ENCODE data around the gene MYCL.
A peak's percentile ranks its signal among the peaks of the same experiment; 100 is the strongest.

MYCL gene, protein sequence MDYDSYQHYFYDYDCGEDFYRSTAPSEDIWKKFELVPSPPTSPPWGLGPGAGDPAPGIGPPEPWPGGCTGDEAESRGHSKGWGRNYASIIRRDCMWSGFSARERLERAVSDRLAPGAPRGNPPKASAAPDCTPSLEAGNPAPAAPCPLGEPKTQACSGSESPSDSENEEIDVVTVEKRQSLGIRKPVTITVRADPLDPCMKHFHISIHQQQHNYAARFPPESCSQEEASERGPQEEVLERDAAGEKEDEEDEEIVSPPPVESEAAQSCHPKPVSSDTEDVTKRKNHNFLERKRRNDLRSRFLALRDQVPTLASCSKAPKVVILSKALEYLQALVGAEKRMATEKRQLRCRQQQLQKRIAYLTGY

DNA sequence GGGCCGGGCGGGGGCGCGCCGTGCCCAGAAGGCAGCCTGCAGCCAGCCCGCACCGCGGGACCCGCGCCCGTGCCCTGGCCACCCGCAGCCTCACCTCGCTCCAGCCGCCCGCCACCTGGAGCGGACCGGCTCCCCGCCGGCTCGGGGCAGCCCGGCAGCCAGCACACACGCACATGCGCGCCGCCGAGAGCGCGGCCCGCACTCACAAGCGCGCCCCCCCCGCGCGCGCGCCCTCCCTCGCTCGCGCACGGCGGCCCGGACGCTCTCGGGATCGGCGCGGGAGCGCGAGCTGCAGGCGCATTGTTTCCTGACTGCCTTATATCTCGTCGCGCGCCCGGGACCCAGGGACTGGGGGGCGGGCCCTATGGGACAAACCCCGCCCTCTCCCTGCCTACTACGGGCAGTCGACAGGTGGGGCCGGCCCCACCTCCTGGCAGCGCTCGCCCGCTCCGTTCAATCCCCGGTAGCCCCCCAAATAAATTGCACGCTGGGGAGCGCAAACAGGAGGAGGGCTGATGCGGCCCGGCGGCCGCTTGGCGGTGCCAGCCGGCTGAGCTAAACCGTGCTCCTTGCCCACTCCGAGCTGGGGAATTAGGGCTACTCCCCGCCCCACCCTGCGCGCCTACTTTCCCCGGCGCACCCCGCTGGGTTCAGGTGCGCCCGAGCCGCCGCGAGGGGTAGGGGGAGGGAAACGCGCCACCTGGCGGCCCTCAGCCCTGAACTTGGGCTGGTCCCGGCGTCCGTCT lies at the start of gene MYCL:
Gene MYCL, minus strand, starts transcription at position 204 of the 746 bp plus-strand sequence. CDS start 483 bp downstream, outside the sequence.
- DNase-seq (ENCODE audit: low read depth) = no peak

DNA sequence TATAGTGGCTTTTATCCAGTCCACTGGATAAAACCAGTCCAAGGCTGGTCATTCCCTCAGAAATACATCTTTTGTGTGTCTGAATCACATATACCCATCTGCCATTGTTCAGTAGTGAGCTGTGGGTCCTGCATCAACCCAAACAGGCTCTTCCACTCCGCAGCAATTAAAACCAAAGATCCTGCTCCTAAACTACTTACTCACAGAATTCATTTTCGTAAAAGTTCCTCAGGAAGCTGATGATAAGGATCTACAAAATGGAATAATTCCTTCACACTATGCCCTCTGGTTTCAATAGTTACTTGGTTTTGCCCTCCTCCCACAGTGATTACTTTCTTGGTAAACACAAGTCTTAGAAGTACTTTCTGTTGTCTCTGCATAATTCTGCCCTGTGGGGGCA lies 48.2 kb upstream of the MYCL start:
- no peak for DNase-seq (ENCODE audit: low read depth)

DNA sequence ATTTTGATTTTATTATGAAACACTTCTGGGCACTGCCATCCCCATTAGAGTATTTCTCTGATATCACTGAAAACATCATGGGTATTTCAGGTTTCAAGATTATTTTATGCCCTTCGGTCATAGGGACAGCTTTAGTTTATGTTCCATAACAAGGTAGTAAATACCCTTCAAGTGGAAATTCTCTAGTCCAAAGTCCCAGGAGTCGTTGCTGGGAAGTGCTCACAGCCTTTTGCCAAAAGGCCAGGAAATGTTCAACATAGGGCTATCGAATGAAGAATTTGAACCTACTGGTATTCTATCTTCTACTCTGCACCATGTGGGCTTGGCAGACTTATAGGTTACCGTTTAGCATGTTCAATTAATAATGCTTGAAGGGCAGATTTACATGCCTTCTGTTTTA lies 45.5 kb upstream of the MYCL start:
- no peak for DNase-seq (ENCODE audit: low read depth)

DNA sequence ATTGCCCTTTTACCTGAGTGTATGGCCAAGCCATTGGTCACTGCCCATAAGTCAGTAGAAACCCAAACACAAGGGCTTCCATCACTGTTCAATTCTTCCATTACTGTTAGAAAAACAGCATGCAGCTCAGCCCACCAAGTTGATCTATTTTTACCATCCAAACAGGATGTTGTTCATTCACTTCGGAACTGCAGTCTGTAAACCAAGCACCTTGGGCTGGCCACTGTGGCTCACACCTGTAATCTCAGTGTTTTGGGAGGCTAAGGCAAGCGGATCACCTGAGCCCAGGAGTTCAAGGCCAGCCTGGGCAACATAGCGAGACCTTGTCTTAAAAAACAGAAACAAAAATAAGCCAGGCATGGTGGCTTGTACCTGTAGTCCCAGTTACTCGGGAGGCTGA lies 44.5 kb upstream of the MYCL start:
- DNase-seq (ENCODE audit: low read depth) = no peak

DNA sequence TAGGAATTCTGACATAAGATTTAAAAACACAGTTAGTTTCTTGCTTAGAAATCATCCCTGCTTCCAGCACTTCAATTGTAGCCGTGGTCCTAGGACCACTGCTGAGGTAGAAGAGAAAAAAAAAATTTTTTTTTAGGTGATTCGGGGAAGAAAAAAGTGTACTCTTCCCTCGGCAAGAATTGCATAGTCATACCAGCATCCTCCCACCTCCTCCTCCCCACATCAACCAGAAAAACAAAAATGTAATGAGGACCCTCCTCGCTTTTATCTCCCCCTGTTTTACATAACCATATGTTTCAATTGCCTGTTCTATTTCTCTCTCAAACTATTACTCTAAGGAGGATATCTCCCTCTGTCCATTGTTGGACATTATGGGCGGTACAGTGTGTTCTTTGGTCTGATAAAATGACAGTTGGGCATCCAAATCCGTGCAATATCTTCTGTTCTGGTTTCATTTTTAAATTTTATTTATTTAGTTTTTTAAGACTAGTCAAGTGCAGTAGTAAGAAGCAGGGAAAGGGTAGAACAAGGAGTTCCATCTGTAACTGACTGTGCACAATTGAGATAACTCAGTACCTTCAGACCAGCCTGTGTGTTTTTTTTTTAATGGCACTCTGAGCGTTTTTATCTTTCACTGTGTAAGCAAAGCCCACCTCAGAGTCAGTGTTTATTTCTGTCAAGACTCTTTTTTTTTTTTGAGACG lies 42.8 kb upstream of the MYCL start:
- no peak for DNase-seq (ENCODE audit: low read depth)

DNA sequence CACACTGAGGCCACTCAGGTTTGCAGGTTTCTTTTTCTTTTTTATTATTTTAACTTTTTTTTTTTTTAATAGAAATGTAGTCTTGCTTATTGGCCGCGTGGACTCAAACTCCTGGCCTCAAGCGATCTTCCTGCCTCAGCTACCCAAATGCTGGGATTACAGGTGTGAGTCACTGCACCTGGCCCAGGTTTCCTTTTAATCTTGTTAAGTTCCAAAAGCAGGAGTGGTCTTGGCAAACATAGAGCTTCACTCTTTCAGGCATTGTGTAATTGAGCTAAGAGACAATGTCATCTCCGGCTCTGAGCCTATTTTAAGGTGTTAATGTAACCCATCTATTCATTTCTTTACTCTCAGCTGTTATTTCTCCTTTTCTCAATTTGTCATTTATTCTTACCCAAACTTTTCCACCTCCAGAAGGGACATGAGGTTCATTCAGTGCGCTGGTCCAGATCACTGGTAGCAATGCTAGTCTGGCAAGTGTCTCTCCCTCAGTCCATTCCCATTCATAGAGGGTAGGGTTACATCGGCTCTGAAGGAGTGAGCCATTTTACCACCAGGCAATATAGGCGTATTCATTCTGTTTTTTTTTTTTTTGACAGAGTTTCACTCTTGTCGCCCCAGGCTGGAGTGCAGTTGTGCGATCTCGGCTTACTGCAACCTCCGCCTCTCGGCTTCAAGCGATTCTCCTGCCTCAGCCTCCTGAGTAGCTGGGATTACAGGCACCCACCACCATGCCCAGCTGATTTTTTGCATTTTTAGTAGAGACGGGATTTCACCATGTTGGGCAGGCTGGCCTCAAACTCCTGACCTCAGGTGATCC lies 42.0 kb upstream of the MYCL start:
- DNase-seq (ENCODE audit: low read depth) = no peak

DNA sequence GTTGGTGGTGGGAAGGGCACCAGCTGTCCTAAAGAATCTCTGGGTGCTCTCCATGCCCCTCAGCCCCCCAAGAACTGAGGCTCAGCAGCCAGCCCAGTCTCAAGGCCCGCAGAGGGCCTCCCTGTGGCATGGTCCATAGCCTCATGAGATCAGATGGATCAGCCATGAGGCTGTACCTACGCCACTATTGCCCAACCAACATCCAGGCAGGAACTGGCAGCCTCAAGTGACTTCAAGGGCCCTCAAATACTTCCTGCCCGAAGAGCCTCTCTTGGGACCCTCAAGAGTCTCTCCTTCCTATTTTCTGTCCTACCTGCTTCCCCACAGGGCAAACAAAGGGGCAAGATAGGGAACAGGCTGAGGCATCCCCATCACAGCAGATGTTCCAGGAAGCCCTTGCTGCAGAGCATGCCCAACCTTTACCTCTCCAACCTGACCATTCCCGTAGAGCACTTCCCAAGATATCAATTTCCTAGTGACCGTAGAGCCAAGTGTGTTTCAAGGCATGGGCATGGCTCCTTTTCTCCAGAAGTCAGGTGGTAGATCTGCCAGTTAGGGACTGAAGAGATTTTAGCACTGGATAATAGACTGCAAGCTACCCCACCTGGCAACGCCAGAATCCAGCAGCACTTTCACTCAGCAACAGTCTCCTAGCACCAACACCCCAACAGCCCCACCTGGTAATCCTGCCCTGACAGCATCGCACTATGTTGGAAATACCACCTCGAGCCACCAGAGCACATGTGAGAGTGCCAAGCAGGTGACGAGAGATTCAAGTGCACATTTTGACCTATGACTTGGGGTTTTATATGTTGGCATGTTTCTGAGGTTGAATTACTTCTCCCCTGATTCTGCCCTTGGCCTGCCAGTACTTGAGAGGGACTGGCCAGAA lies 39.5 kb upstream of the MYCL start:
- no peak for DNase-seq (ENCODE audit: low read depth)

DNA sequence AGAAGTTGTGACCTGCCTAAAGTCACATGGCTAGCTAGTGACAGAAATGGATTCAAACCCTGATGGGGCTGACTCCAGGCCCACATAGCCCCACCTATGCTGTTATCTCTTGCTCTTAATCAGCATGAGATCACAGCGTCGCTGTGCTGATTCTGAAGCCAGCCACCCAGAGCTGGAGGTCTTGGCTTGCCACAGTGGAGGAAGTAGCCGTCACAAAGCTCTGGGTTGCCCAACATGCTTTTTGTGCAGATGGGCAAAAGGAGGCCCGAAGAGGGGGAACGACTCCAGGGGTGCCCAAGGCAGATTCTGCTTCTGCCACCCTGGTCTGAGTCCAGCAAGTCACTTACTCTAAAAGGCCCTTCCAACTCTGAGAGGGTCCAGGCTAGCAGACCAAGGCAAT lies 38.5 kb upstream of the MYCL start:
- DNase-seq (ENCODE audit: low read depth) = no peak

DNA sequence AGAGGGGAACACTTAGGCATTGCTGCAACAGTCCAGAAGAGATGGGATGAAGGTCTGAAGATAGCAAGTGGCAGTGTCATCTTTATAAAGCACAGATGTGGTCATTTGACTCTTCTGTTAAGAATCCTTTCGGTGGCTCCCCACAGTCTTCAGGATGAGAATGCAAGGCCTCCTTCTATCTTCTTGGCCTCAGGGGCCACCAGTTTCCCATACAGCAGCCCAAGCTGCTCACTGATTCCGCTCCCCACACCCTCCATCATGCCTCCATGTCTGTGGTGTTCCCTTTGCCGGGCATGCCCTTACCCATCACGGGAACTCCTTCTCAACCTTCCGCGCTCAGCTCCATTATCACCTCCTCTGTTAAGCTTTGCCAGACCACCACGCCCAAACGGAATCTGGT lies 37.1 kb upstream of the MYCL start:
- no peak for DNase-seq (ENCODE audit: low read depth)

DNA sequence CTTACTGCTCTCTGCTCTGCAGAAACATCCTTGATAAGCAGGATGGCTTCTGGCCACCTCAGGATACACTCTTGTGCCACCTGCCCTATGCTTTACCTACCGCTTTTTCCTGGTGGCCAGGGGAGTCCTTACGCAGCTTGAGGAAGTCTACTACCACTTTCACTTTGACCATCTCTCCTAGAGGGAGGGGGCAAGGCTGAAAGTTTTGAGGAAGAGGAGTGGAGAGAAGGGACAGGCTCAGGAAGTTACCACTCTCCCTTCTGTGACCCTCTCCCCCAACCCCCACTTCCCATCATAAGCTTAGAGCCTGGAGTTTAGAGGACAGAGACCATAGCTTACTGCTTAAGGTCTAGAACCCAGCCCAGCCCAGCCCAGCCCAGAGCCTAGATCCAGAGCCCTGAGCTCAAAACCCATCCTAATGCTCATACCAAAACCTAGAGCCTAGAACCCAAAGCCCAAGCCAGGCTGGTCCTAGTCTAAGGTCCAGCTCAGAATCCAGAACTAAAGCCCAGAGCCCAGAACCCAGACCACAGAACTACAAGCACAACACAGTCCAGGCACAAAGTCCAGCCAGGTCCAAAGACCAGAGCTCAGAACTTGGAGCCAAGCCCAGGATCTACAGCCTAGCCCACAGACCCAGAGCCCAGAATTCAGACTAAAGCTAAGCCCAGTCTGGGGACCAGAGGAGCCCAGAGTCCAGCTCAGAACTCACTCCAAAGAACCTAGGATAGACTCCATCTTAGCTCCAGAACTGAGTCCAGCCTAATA lies 35.2 kb upstream of the MYCL start:
- no peak for DNase-seq (ENCODE audit: low read depth)

DNA sequence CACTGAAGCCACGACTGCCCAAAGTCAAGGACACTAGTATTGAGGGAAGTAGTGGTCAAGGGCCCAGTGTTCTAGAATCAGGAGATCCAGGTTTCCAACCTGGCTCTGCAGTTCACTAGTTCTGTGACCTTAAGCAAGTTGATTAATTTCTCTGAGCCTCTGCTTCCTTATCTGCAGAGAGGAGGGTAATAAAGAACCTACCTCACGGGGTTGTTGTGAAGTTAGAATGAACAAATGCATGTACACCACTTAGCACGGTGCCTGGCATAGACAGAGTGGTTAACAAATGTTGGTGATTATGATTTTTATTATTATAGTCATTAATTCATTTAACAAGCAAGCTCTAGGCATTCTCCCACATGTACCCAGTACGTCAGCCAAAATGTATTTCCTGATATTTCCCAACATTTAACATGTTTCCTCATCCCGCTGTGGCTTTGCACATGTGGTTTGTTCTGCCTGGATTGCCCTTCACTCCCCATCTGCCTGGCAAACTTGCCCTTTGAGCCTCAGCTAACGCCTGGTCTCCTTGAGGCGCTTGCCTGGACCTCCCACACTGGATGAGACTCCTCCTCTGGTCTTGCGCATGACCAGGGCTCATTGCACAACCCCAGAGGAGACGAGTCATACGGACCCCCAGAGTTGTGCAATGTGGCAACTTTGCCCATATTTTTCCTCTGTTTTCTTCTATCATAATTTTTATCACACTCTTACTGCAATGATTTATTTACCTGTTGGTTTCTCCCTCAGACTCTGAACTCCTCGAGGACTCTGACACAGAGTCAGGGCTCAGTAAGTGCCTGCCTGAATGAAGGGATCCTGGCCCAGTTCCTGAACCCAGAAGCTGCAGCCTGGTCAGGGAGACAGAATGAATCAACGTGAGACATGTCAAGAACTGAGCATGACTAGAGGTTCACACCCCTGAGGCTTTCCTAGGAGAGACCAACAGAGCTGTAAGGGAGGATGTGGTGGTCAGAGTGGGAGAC lies 32.5 kb upstream of the MYCL start:
- peak; percentile 99 for DNase-seq (ENCODE audit: low read depth)

DNA sequence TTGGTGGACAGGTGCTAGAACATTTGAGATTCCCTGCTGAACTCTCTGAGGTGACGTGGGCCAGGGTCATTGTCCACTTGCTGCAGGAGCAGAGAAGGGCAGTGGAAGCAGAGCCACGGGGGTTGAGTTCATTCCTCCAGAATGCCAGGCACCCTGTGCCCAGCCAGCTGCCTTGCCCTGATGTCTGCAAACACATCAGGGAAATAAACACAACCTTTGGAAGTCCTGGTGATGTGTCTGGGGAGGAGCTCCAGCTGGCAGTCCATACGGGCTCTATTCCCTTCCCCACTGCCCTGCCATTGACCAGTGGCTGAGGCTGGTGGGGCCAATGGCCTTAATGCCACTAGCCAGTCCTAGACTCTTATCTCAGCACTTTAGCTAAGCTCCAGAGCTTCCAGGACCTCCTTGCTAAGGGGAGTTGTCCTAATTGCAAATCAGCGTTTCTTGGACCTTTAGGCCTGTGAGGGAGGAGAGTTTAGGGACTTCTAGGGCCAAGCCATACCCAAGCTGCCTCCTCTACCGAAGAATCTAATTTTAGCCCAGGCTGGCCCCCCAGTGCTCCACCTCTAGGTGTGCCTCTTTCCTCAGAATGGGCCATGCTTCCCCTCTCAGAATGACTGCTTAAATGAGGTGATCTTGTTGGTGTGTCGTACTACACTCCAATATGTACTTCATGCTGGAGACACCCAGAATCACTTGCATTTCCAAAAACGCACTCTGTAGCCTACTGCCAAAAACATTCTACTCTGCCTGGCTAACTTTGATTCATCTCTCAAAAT lies 27.3 kb upstream of the MYCL start:
- no peak for DNase-seq (ENCODE audit: low read depth)

DNA sequence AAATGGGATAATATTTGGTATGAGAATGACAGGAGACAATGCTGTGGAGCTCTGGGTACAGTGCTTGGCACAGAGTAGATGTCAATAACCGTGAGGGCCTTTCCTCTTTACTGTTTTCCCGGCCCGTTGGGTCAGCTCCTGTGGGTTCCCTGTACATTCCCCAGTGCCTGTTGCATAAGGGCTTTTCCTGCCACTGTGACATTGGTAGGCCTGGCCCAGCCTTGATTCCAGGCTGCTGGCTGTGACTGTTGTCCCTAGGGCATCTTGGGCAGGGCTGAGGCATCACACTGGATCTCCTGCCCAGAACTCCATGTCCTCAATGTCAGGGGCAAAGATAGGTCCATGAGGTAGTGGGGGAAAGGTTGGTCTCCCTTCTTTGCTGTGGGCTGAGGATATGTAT lies 25.8 kb upstream of the MYCL start:
- DNase-seq (ENCODE audit: low read depth) = no peak

DNA sequence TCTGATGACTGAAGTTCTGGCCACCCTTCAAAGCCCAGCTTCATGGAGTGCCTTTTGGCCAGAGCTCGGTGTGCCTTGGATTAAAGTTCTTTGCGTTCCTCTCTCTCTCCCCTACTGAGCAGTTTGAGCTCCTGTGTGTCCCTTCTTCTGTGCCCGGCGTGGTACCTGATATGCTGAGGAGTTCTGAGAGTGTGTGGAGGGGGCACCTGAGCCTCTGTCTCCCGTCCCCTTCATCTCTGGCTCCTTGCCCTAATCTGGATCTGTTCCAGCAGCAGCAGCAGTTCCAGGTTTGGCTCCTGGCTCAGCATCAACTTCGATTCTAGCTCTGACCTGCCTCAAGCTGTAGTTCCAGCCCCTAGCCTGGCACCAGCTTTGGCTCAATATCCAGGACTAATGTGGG lies 25.1 kb upstream of the MYCL start:
- DNase-seq (ENCODE audit: low read depth) = no peak

DNA sequence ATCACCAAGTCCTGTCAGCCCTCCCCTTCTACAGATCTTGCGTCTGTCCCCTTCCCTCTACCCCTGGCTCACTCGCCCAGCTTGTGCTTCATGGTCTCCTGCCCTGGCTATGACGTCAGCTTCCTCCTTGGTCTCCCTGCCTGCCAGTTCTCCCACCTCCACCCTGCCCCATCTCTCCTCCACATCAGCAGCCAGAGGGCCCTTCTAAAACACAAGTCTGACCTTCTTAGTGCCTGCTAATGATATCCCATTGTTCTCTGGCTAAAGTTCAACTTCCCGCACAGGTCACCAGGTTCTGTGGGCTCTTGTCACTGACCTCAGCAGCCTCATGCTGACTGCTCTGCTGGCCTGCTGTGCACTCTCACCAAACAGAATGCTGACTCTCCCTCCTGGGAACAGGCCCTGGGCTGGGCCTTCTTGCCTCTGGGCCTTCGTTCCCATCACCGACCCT lies 24.7 kb upstream of the MYCL start:
- DNase-seq (ENCODE audit: low read depth) = no peak

DNA sequence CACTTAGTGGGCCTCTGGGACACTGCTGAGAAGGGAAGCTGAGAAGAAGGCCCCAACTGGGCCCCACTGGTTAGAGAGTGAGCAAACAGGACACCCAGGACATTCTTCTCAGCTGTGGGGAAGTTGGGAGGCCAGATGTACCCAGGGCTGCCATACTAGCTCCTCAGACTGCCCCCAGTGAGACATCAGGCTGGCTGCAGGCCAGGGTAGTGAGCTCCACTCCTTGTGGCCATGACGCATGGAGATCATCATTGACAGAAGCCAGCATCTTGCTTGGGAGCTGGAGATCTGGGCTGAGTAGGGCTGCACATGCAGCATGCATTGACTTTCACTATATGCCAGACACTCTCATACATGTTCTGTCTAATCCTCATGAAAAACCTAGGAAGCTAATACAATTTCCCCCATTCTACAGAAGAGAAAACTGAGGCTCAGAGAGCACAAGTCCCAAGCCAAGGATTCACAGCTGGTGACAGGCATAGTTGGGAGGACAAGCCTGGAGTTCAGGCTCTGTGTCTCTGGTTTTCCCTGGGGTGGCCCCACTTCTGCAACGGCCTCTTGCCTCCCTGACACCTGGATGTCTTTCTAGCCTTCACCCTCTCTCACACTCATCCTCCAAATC lies 24.1 kb upstream of the MYCL start:
- no peak for DNase-seq (ENCODE audit: low read depth)

DNA sequence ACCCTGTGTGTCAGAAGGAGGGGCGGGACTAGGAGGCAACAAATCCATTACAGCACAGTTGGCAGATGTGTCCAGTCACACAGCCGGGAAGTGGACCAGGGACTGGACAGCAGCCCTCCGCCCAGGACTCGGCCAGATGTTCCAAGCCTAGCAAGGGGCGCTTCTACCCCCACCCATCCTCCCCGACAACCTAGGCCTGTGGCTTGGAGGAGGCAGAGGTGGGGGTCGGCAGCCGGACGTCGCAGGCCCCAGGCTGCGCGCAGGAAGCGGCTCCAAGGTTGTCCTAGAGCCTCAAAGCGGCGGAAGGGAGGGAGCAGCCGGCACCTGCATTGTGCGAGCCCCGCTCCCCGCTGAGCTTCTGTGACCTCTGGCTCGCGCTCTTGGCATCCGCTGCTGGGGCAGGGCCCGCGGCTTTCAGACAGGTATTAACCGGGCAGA lies 20.6 kb upstream of the MYCL start:
- DNase-seq (ENCODE audit: low read depth) = no peak

DNA sequence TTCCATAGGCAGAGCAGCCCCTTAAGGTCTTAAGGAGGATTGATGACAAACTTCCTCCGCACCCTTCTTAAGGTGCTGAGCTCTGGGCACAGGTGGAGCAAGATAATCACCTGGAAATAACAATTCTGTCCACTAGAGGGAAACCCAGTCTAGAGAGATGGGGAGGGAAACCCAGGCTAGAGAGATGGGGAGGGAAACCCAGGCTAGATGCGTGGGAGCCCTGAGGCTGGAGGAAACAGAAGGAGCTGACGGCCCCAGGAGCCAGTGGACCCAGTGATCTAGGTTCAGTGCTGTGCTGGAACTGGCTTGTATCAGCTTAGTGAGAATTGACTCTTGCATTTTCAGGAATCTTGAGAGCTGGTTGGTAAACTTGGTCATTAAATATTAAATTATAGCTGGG lies 17.8 kb upstream of the MYCL start:
- no peak for DNase-seq (ENCODE audit: low read depth)
